ENCODE data around the gene CDKN2B. TPM values are rescaled to one million over a fixed set of nuclear protein-coding genes. Genes with fewer than 3 reads are reported as not detected.

CDKN2B gene
- total RNA-seq, 4 donors from 2014 or later, result 0.83 to 11.8 (median 2.9) TPM

DNA sequence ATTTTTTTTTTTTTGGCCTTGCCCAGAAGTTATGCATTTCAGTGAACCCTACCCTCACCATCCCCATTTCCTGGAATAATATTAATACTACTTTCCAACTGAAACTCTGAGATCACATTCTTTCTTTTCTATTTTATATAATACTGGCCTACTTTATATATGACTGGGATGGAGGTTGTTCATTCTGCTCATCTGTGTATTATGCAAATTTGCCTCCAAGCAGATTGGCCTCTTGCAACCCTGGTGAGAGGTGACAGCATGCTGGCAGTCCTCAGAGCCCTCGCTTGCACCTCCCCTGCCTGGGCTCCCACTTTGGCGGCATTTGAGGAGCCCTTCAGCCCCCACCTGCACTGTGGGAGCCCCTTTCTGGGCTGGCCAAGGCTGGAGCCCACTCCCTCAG lies 50.3 kb downstream of the CDKN2B start:
- Histone ChIP-seq H3K36me3 (no peaks in the 10 kb centered on the region), H3K27ac (no peak overlapping the region), H3K27me3 (peaks cover 0 to 5% of the 10 kb centered on the region in 2 donors), H3K4me1 (no peaks in the 10 kb centered on the region), H3K4me3 (no peak overlapping the region), H3K9me3 (no peaks in the 10 kb centered on the region)
- DNase-seq, result no peak
- intact Hi-C loops (cut with DNase I; ENCODE audit: low total_unique reads), result no loop called here
- TF ChIP-seq, protein P1, sequence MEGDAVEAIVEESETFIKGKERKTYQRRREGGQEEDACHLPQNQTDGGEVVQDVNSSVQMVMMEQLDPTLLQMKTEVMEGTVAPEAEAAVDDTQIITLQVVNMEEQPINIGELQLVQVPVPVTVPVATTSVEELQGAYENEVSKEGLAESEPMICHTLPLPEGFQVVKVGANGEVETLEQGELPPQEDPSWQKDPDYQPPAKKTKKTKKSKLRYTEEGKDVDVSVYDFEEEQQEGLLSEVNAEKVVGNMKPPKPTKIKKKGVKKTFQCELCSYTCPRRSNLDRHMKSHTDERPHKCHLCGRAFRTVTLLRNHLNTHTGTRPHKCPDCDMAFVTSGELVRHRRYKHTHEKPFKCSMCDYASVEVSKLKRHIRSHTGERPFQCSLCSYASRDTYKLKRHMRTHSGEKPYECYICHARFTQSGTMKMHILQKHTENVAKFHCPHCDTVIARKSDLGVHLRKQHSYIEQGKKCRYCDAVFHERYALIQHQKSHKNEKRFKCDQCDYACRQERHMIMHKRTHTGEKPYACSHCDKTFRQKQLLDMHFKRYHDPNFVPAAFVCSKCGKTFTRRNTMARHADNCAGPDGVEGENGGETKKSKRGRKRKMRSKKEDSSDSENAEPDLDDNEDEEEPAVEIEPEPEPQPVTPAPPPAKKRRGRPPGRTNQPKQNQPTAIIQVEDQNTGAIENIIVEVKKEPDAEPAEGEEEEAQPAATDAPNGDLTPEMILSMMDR (IDR thresholded peaks at IDR 0.05), result no peak
- no peak for TF ChIP-seq POLR2A (IDR thresholded peaks at IDR 0.05)

Small RNAs within 50 kb of the gene (small RNA-seq; reads per million reads assigned to genes)
- not detected for gene RF02045

Other genes starting within 250 kb of the CDKN2B start
- 10 to 100 TPM in 3 of 4 donors, 1 to 10 TPM in 1; 3.6 to 65.8 (median 39.4) TPM for gene MTAP, start 206.7 kb downstream of the CDKN2B start, total RNA-seq
- gene CDKN2A, start 14.9 kb downstream of the CDKN2B start, total RNA-seq, result under 1 TPM in 1 of 4 donors, not detected in 3; 0.88 TPM
- gene CDKN2B-AS1, start 14.5 kb downstream of the CDKN2B start, total RNA-seq, result 1 to 10 TPM in 1 of 4 donors, under 1 TPM in 2, not detected in 1; 0.29 to 1.8 (median 0.35) TPM